Glomerular endothelial cell (primary cell): ENCODE measurements around the gene IRF1. TPM values are rescaled to one million over a fixed set of nuclear protein-coding genes. Genes with fewer than 3 reads are reported as not detected.

Experiments
- DNase-seq: peaks from one replicate; pipeline ENCODE4 v3.0.0-alpha.2; 2011; ENCODE audit warnings: low read depth, low spot score; ENCODE audit errors: extremely low read depth
- total RNA-seq: library from RNA; depleted of rRNA; stranded (reverse); fragments of >200 nt; gene quantifications from 2 replicates; pipeline ENCODE4 v1.2.3, GENCODE V29; 2015

The IRF1 gene
- total RNA-seq, 1 donor from 2014 or later: 73.6 TPM

GRCh38 chr5:132475987-132476875 is 14.3 kb downstream of the IRF1 start:
- DNase-seq: no peak

DNA sequence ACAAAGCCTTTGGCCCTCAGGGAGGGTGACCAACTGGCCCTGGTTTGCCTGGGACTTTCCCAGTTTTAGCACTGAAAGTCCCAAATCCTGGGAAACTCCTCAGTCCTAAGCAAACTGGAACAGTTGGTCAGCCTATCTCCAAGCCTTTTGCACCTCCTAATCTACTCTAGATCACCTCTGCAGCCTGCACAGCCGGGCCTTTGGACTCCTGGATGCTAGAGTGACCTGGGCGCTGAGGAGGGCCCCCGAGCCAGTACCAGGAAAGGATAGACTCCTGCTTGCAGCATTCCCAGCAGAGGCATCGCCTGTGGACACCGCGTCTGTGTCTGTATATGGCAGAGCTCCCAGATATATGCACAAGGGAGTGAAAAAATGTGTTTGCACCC is 15.1 kb downstream of the IRF1 start:
- no peak for DNase-seq

DNA sequence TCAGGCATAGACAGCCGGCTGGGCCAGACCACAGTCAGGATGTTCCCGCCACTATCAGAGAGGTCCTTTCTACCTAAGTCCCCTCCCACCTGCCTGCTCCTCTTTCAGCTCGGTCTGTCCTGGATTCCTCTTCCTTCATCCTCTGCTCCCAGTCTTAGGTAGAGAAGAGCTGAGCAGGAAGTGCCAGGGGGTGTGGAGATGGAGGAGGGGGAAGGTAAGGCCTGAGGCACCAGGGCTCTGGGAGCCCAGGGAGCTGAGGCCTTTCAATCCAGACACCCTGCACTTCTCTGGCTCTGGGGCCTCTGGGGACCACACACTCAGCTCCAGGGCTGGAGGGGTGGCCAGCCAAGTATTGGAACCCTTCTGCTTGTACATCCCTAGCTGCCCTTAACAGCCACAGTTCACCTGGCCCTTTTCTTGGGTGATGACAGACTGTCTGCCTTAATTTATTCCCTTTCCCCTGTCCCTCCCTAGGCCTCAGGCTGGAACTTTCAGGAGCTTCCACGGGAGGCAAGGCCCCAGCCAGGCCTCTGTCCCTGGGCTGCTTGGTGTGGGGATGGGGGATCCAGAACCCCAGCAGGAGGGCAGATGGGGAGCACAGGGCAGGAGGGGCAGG is 15.6 kb downstream of the IRF1 start:
- no peak for DNase-seq

GRCh38 chr5:132474131-132474723 is 16.3 kb downstream of the IRF1 start:
- DNase-seq: no peak

GRCh38 chr5:132473668-132474067 is 16.9 kb downstream of the IRF1 start:
- no peak for DNase-seq

DNA sequence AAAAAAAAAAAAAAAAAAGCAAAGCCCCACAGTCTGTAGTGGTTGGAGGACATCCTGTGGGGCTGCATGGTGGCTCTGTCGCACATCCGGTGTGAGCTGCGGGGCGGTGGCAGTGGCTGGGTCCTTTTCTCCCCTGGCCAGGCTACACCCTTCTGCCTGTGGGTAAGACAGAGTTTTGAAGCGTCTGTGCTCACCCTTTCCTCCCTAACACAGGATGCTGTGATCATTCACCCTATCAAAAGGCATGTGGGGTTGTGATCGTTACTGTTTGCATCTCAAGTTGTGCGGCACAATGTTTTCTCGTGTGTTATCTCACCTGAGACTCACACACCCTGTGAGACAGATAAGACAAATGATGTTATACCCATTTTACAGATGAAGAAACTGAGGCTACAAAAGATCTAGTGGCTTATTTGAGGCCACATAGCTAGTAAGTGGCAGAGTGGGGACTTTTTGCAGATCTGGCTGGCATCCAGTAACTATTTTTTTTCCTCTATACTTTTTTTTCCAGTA is 17.5 kb downstream of the IRF1 start:
- no peak for DNase-seq

- DNase-seq: no peak
Observed at GRCh38 chr5:132472431-132472830, 18.1 kb downstream of the IRF1 start.

DNA sequence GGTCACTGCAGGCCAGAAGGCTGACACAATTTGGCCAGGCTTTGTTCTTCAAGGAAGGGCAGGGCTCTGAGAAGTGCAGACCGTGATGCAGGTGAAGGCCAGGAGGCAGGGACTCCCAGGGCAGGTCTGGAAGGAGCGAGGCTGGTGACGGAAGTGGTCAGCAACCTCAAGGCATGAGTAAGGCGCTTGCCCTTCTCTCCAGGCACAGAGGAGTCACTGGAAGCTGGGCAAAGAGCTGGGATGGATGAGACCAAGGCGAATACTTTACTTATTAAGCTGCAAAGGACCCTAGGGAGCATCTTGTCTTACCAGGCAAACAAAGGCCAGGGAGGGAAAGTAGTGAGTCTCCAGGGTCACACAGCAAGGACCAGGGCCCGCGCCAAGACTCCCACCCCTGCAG is 18.6 kb downstream of the IRF1 start:
- DNase-seq: no peak

GRCh38 chr5:132471151-132471907 is 19.2 kb downstream of the IRF1 start:
- DNase-seq: no peak

DNA sequence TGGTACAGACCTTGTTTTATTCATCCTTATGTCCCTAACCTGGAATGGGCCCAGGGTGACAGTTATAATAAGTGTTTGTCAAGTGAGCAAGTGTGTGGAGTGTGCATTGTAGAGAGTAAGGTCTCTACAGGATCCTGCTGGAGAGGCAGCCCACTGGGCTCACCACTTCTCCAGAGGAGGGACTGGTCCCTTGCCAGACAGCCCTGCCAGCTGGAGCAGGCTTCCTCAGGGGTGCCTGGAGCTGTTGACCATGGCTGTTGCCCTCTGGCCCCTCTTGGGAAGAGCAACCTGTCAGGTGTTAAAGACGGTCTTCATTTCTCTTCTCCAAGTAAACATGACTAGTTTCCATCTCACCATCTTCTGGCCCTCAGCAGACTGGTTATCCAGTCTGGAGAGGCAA is 20.0 kb downstream of the IRF1 start:
- DNase-seq: no peak

- no peak for DNase-seq
Observed at GRCh38 chr5:132470010-132470392, 20.6 kb downstream of the IRF1 start.

DNA sequence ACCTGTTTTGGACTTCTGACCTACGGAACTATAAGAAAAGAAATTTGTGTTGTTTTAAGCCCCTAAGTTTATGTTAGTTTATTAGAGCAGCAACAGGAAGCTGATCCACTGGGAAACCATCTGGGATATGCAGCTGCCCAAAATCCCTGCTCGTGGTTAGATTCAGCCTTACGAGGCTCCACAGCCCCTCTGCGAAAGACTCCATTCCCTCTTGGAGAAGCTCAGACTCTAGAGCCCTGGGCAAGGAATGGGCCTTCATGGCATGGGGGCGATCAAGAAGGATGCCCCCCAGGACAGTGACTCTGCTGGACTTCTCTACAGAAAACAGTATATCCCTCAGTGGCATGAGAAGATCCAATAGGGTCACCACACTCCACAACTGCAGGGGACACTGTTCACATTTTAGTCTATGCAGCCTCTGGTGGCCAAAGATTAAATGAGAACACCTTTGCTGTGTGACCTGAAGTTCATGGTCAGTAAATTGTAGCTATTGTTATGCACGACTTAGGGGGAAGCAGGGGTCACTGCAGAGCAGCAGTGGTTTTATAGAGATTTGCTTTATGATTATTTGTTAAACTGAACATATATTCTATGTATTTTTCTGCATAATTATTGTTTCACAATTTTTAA is 21.1 kb downstream of the IRF1 start:
- no peak for DNase-seq

DNA sequence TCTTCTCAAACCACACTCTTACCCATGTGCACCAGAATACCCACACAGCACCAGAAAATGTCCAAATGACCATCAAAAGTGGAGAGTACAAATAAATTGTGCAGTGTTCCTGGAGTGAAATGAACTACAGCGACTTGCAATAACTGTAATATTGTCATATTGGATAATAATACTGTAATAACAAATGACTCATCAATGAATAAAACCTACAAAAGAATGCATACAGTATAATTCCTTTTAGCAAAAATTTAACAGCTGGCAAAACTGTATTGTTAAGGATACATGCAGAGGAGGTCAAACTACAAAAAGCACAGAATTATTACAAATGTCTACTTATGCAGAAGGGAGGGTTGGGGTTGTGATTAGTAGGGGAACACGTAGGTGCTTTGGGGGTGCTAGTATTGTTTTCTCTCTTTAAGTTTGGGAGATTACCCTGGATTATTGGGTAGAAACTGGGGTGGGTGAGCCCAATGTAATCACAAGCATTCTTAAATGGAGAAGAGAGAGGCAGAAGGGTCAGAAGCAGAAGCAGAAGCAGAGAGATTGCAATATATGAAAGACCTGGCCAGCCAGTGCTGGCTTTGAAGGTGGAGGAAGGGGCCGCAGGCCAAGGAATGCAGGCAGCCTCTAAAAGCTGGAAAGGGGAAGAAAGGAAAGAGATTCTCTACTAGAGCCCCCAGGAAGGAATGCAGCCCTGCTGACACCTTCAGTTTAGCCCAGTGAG is 21.8 kb downstream of the IRF1 start:
- no peak for DNase-seq

GRCh38 chr5:132467287-132467984 is 23.1 kb downstream of the IRF1 start:
- no peak for DNase-seq

DNA sequence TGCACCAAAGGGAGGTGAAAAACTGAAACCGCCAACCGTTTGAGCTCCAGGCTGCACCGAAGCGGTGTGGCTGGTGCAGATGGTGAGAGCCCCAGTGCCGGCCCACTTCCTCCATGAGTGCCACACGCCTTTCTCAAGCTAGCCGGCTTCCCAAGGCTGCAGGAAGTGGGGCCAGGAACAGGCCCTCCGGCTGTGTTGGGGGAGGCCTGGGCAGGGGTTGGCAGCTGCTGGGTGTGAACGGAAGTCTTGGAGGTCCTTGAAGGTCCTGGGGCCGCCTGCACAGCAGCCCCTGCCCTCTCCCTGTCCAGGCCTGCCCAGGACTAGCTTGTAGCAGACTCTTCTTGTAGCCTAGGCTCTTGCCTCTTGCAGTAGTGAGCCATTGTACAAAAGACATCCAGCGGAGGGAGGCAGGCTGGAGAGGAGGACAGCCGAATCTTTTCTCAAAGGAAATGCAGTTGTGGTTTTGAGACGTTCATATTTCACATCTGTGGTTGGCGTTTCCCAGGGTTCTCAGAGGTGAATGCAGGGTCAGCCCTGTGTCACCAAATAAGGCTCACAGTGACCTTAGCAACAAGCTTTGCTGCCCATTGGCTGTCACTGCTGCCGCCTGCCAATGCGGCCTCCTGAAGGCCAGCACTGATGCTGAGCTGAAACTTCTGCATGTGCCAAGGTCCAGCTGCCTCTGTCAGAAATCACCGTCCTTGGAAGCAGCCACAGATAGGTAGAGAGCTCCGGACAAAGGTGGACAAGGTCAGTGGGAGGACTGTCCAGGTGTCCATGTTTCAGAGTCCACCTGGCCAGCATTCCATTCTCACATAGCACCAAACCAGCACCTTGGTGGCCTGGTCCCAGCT is 23.9 kb downstream of the IRF1 start:
- DNase-seq: peak; percentile 18

DNA sequence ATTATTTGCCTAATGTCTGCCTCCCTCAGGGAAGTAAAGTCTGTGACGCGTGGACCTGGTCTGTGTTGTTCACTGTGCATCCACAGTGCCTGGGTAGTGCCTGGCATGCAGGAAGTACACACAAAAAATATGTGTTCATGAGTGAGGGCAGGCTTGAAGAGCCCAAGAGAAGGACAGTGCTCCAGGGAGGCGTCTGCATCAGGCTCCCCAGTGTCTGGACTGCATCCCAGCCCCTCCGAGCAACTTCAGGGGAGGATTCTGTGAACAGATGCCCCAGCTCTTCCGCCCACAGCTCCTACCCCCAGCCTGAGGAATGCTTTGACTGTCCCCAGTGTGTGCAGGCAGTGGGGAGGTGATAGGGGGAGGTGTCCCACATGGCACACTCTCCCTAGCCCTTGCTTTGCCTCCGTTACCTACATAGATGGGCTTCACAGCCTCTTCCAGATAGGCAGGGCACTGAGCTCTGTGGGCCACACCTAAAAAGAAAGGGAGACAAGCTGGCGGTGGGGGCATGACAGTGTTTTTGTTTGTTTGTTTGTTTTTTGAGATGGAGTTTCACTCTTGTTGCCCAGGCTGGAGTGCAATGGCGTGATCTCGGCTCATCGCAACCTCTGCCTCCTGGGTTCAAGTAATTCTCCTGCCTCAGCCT is 25.4 kb downstream of the IRF1 start:
- no peak for DNase-seq

GRCh38 chr5:132464156-132464939 is 26.2 kb downstream of the IRF1 start:
- no peak for DNase-seq
